ENCODE results near the gene DSTN.

- TF ChIP-seq, protein P1, sequence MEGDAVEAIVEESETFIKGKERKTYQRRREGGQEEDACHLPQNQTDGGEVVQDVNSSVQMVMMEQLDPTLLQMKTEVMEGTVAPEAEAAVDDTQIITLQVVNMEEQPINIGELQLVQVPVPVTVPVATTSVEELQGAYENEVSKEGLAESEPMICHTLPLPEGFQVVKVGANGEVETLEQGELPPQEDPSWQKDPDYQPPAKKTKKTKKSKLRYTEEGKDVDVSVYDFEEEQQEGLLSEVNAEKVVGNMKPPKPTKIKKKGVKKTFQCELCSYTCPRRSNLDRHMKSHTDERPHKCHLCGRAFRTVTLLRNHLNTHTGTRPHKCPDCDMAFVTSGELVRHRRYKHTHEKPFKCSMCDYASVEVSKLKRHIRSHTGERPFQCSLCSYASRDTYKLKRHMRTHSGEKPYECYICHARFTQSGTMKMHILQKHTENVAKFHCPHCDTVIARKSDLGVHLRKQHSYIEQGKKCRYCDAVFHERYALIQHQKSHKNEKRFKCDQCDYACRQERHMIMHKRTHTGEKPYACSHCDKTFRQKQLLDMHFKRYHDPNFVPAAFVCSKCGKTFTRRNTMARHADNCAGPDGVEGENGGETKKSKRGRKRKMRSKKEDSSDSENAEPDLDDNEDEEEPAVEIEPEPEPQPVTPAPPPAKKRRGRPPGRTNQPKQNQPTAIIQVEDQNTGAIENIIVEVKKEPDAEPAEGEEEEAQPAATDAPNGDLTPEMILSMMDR (IDR thresholded peaks at IDR 0.05; ENCODE audit: low read length): peak; percentile 92
- TF ChIP-seq EZH2 (IDR thresholded peaks at IDR 0.05; ENCODE audit: borderline replicate concordance, low read length): no peak
Measured at GRCh38 chr20:17536944-17537444, 32.9 kb upstream of the DSTN start.
